Measurements from ENCODE around the gene CEP170B. TPM values are rescaled to one million over a fixed set of nuclear protein-coding genes. Genes with fewer than 3 reads are reported as not detected.
"Not testable (repeated sequence)": the region's sequence is repeated elsewhere in the genome, so short reads cannot be mapped to it uniquely, and the experiment has no call there.

Gene CEP170B
- total RNA-seq, 1 donor, result 1.0 TPM

DNA sequence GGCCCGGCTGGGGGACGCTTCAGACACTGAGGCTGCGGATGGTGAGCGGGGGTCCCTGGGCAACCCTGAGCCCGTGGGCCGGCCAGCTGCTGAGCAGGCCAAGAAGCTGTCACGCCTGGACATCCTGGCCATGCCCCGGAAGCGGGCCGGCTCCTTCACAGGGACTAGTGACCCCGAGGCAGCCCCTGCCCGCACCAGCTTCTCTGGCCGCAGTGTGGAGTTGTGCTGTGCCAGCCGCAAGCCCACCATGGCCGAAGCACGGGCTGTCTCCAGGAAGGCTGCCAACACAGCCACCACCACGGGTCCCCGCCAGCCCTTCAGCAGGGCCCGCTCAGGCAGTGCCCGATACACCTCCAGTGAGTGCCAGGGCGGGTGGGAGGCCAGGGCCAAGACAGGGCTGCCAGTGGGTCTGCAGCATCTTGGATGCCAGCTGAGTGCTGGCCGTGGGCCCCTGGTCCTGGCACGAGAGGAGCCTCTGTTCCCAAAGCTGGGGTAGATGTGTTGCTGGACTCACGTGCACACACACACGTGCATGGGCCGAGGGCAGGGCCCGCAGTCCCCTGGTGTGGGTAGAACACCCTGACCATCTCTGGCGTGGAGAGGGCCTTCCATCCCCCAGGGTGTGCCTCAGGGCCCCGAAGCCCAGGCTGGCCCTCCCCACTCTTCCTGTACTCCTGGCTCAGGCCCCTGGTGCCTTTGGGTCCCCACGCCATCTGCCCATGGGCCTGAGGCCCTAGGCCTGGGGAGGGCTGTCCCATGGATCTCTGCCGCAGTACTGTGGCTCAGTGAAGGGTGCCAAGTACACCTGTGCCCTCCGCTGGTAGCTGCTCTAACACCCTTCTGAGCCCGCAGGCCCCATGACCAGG, 22.8 kb downstream of the CEP170B start:
- Histone ChIP-seq H3K4me3 (ENCODE audit: low read length) (no peak overlapping the region), H3K27me3 (ENCODE audit: insufficient read depth, low read length) (no peaks in the 10 kb centered on the region), H3K4me1 (ENCODE audit: insufficient read depth, low read length) (no peaks in the 10 kb centered on the region), H3K9me3 (ENCODE audit: low read depth, low read length) (no peaks in the 10 kb centered on the region)

DNA sequence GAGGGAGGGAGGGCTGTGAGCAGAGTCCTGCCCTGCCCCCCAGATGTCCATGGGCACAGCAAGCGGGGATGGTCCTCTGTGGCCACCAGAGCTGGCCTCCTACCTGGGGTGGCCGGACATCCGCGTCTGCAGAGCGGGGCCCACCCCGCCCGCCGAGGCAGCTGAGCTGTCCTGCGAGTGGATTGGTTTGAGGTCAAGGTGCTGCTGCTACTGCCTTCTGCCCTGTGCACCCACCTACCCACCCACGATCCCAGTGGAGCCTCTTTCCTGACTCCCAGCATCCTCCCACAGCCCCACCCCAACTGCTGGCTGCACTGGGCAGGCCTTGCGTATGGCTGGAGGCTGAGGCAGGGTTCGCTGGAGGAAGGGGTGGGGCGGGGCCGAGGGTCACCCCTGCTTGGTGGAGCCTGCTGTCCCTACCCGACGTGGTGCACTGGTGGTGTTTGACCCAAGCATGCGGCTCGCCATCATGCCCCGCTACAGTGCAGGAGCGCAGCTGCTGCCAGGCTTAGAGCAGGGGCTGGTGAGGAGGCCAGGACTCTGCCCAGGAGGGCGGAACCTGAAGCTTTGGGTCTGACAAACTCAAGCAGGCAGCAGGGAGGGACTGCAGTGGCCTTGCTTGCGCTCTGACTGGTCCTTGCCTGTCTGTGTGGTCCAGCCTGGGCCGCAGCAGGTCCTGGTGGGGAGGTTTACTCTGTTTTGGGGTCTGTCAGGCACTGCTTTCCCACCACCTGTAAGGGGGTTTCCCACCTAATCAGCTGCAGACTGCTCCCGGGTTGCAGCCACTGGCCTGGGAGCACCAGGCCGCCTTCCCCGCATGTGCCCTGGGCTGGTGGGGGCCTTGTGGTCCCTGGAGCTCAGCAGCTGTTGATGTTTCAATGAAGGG, 23.7 kb downstream of the CEP170B start:
- Histone ChIP-seq H3K4me1 (ENCODE audit: insufficient read depth, low read length) (no peaks in the 10 kb centered on the region), H3K4me3 (ENCODE audit: low read length) (no peak overlapping the region), H3K9me3 (ENCODE audit: low read depth, low read length) (no peaks in the 10 kb centered on the region), H3K27me3 (ENCODE audit: insufficient read depth, low read length) (no peaks in the 10 kb centered on the region)

DNA sequence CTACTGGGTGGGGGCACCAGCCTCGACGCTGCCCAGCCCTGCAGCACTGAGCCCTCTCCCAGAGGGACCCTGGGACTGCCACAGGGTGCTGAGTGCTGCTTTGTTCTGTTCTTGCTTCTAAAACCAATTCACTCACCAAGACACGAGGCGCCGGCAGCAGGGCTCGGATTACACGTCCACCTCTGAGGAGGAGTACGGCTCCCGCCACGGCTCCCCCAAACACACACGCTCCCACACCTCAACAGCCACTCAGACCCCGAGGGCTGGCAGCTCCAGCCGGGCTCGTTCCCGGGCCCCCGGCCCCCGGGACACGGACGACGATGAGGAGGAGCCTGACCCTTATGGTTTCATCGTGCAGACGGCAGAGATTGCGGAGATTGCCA, 24.3 kb downstream of the CEP170B start:
- no peak overlapping the region for H3K4me3 ChIP-seq (ENCODE audit: low read length)
- no peaks in the 10 kb centered on the region for H3K27me3 ChIP-seq (ENCODE audit: insufficient read depth, low read length)
- H3K9me3 ChIP-seq (ENCODE audit: low read depth, low read length), result no peaks in the 10 kb centered on the region
- no peaks in the 10 kb centered on the region for H3K4me1 ChIP-seq (ENCODE audit: insufficient read depth, low read length)

DNA sequence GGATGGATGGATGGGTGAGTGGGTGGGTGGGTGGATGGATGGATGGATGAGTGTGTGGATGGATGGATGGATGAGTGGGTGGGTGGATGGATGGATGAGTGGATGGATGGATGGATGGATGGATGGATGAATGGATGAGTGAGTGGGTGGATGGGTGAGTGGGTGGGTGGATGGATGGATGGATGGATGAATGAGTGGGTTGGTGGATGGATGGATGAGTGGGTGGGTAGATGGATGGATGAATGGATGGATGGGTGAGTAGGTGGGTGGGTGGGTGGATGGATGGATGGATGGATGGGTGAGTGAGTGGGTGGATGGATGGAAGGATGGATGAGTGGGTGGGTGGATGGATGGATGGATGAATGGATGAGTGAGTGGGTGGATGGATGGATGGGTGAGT, 25.2 kb downstream of the CEP170B start:
- H3K27me3 ChIP-seq (ENCODE audit: insufficient read depth, low read length); H3K9me3 ChIP-seq (ENCODE audit: low read depth, low read length): not testable (repeated sequence)

DNA sequence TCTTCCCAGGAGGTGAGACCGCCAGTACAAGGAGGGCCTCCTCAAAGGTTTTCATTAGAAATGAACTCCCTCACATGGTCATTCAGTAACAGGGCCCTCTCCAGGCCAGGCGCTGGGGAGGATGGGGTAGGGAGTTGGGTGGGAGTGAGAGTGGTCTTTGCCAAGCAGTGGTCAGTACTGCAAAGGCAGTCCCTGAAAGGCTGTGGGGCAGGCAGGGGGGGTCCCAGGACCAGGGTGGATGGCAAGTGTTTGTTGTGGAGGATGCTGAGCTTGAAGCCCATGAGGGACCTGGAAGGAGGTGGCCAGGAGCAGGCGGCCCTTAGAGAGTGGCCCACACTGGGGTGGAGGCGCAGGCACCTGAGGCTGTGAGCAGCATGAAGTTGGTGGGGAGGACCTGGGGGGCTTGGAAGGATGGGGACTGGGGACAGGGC, 26.1 kb downstream of the CEP170B start:
- no peaks in the 10 kb centered on the region for H3K9me3 ChIP-seq (ENCODE audit: low read depth, low read length)
- H3K4me3 ChIP-seq (ENCODE audit: low read length), result no peak overlapping the region
- no peaks in the 10 kb centered on the region for H3K27me3 ChIP-seq (ENCODE audit: insufficient read depth, low read length)
- no peaks in the 10 kb centered on the region for H3K4me1 ChIP-seq (ENCODE audit: insufficient read depth, low read length)

More for the DNA sequence above, 25.2 kb downstream of the CEP170B start:
- H3K4me1 ChIP-seq (ENCODE audit: insufficient read depth, low read length); H3K4me3 ChIP-seq (ENCODE audit: low read length): not testable (repeated sequence)

DNA sequence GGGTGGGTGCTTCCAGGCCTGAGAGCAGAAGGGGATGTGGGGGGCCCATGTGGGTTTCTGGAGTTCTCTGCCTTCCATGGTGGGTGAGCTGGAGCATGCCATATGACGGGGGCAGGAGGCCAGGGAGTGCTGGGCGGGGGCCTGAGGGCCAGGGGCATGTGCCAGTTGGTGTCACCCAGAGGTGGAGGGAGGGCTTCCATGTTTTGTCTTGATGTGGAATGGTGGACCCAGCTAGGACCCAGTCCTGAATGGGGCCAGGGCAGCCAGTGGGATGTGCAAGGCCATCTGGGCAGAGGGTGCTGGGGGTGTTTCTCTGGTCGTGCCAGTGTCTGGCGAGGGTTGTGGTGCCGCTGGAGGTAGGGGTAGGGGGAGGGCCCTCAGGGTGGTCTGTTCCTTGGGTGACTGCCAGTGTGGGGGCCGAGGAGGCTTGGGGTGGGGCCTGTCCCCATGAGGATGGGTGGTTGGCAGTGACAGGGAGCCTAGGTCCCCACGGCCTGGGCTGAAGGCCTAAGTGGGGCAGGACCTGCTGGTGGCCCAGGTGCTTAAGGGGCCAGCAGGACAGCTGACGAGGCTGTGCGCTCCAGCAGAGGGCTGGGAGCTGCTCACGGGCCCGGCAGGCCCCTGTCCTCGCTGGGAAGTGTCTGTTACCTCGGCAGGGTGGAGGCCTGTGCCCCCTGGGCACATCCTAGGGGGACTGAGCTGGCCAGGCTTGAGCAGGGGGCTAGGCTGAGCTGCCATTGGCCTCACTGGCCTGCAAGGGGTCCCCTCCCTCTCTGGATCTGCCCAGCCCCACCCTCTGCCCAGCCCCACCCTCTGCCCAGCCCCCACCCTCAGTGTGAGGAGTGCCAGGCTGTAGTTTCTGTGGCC, 26.8 kb downstream of the CEP170B start:
- no peak overlapping the region for H3K4me3 ChIP-seq (ENCODE audit: low read length)
- no peaks in the 10 kb centered on the region for H3K4me1 ChIP-seq (ENCODE audit: insufficient read depth, low read length)
- no peaks in the 10 kb centered on the region for H3K9me3 ChIP-seq (ENCODE audit: low read depth, low read length)
- no peaks in the 10 kb centered on the region for H3K27me3 ChIP-seq (ENCODE audit: insufficient read depth, low read length)

DNA sequence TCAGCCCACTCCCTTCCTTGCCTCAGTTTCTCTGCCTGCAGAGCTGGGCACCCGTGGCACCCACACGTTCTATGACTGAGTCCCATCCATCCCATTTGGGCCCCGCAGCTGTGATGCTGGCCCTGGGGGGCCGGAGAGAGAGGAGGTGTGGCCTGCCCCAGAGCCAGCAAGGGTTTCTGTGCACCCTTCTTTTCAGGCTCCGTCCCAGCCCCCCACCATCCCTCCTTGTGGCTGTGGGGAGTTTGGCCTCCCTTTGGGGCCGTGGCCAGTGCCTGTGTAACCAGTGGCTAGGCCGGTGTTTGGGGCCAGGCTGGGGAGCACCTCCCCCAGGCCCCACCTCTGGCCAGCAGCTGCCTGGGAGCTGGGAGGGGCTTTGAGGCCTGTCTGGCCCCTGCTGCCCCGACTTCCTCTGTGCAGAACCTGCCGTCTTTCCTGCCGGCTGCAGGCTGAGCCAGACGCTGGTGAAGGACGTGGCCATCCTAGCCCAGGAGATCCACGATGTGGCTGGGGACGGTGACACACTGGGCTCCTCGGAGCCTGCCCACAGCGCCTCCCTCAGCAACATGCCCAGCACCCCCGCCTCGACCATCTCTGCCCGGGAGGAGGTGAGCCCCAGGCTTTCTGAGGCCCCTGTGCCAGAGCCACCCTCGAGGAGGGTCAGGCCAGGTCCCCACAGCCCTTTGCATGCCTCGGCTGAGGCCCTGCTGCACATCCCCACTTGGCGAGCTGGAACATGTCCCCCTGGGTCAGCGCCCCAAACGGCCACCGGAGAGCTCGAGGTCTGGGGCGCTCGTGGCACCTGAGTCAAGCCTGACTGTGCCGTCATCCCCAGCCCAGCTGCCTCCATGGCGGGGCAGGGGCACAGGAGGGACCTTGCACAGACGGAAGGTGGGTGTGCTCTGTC, 27.7 kb downstream of the CEP170B start:
- H3K4me3 ChIP-seq (ENCODE audit: low read length), result no peak overlapping the region
- no peaks in the 10 kb centered on the region for H3K9me3 ChIP-seq (ENCODE audit: low read depth, low read length)
- H3K27me3 ChIP-seq (ENCODE audit: insufficient read depth, low read length), result no peaks in the 10 kb centered on the region
- H3K4me1 ChIP-seq (ENCODE audit: insufficient read depth, low read length), result no peaks in the 10 kb centered on the region

DNA sequence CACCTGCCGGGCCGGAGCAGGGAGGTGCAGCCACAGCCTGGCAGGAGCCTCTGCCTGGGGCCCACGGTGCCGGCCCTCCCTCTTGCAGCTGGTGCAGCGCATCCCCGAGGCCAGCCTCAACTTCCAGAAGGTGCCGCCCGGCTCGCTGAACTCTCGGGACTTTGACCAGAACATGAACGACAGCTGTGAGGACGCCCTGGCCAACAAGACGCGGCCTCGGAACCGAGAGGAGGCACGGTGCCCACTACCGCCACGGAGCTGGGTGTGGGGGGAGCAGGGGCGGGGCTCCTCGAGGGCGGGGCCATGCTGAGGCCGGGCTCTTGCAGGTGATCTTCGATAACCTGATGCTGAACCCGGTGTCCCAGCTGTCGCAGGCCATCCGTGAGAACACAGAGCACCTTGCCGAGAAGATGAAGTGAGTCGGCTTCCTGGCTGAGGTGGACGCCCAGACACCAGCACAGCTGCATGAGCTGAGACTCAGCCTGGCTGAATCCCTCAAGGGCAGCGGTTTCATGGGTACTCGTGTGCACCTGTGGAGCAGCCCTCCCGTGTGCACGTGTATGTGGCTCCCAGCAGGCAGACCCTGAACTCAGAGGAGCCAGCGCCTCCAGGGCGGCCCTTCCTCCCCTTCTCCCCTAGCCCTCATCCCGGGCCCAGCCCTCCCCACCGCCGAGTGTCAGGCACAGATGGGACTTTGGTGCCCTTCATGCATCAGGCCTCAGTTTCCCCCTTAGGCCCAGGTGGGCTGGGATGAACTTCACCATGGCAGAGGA, 28.6 kb downstream of the CEP170B start:
- H3K4me1 ChIP-seq (ENCODE audit: insufficient read depth, low read length), result no peaks in the 10 kb centered on the region
- H3K4me3 ChIP-seq (ENCODE audit: low read length), result no peak overlapping the region
- H3K9me3 ChIP-seq (ENCODE audit: low read depth, low read length), result no peaks in the 10 kb centered on the region
- H3K27me3 ChIP-seq (ENCODE audit: insufficient read depth, low read length), result no peaks in the 10 kb centered on the region

DNA sequence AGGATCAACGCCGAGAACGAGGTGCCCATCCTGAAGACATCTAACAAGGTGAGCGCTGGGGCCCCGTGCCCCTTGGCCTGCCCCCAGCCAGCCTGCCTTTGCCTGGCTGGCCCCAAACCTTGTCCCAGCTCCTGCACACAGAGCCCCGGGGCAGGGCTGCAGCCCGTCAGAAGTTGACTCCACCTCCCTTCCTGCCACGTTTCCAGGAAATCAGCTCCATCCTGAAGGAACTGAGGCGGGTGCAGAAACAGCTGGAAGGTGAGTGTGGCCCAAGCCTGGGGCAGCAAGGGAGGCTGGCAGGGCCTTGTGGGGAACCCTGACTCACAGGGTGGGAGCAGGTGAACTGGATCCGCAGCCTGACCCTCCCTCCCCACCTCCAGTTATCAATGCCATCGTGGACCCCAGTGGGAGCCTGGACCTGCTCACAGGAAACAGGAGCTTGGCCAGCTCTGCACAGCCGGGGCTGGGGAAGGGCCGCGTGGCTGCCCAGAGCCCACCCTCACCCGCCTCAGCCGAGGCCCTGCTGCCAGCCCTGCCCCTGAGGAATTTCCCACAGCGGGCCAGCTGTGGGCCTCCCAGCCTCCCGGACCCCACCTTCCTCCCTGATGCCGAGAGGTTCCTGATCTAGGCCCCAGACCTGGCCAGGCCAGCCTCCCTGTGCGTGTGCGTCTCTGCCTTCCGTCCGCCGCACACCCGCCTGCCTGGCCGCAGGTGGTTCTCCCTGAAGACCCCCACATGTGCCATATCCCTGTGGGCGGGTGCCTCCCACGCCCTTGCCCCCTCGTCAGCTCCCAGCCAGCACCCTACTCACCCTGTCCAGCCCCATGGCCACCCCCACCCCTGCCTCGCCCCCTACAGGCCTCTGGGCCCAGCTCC, 29.5 kb downstream of the CEP170B start:
- Histone ChIP-seq H3K4me1 (ENCODE audit: insufficient read depth, low read length) (no peaks in the 10 kb centered on the region), H3K9me3 (ENCODE audit: low read depth, low read length) (no peaks in the 10 kb centered on the region), H3K27me3 (ENCODE audit: insufficient read depth, low read length) (no peaks in the 10 kb centered on the region), H3K4me3 (ENCODE audit: low read length) (no peak overlapping the region)

DNA sequence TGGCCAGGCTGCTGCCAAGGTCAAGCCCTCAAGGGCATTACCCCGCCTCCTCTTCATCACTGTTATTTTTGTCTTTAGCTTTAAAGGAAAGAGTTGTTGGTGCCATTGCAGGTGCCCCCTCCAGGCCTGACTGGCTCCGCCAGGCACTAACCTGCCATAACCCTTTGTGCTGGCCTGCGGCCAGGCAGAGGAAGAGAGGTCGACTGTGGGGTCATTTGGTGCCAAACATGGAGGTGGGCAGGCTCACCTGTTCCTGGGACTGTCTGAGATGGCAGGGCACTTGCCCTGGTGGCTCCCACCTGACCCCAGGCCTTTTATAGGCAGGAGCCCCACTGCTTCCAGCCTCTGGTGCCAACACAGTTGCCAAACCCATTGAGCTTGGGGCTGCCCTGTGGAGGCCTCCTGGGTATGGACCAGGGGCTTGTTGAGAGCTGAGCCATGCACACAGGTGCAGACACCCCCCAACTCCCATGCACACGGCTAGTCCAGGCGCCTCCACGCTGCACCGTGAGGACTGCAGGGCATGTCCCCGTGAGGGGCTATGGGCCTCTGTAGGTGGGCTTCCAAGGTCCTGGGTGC, 30.2 kb downstream of the CEP170B start:
- H3K4me1 ChIP-seq (ENCODE audit: insufficient read depth, low read length), result no peaks in the 10 kb centered on the region
- H3K27me3 ChIP-seq (ENCODE audit: insufficient read depth, low read length), result no peaks in the 10 kb centered on the region
- H3K4me3 ChIP-seq (ENCODE audit: low read length), result no peak overlapping the region
- no peaks in the 10 kb centered on the region for H3K9me3 ChIP-seq (ENCODE audit: low read depth, low read length)

DNA sequence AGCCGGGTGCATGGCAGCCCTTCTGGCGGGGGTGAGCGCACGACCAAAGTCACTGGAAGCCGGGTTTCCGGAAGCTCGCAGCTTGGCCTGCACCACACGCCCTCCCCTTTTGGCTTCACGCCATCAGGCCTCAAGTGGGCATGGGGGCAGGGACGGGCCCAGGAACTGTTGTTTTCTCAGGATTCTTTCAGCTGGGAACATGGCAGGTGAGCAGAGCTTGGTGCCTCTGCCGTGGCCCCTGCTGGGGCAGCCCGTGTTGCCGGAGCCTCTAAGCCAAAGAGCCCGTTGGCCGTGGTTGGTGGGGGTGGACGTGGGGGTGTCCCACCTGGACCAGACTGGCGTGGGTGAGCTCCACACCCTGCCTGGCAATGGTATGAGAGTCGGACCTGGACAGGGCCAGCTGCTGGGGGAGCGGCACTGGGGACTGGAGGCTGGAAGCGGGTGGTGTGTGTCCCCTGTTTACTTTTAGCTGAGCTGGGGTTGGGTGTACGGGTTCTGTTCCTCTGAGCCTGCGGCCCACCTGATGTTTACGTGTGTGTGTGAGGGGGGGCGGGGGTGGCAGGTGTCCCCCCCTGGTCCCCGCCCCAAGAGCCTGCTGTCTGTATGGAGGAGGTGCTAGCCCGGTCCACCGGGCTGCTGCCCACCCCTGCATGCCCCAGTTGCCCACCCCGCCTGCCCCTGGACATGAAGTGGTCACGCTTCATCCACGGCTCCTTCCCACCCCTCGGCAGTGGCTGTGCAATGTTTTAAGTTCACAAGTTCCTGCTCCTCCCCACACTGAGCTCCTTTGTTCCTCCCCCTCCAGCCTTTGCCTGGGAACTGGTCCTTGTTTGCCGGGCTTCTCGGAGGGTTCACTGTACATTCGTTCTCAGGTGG, 31.0 kb downstream of the CEP170B start:
- no peaks in the 10 kb centered on the region for H3K27me3 ChIP-seq (ENCODE audit: insufficient read depth, low read length)
- no peaks in the 10 kb centered on the region for H3K4me1 ChIP-seq (ENCODE audit: insufficient read depth, low read length)
- no peak overlapping the region for H3K4me3 ChIP-seq (ENCODE audit: low read length)
- no peaks in the 10 kb centered on the region for H3K9me3 ChIP-seq (ENCODE audit: low read depth, low read length)

Data from mononuclear cell (primary cell).